Stimulated activated CD4-positive, alpha-beta T cell treated with anti-CD3 and anti-CD28 coated beads, Interleukin-4, amount 100 ng/mL, for 1 hour (primary cell): Measurements from ENCODE around the gene C1orf141.
"Not testable (repeated sequence)": the region's sequence is repeated elsewhere in the genome, so short reads cannot be mapped to it uniquely, and the experiment has no call there.

Experiments used
- DNase-seq: peaks from one replicate; pipeline ENCODE4 v3.0.0-alpha.2; 2020

The C1orf141 gene

DNA sequence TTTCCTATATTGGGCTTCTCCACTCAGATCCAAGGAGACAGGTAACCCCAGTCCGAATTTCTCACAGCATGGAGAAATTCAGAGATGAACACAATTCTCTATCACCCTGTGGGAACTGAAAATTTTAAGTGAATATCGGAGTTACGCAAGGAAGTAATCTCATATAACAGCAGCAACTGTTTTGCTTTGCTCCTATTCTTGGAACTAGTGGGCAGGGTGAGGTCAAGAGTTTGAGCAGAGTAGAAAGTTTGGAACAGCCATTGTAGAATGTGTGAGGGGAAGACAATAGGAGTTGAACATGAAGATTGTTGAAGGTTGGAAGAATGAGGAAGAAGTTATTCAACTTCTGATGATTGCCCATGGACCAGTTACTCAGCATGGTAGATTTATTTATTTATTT lies 56.5 kb downstream of the C1orf141 start:
- DNase-seq: no peak

DNA sequence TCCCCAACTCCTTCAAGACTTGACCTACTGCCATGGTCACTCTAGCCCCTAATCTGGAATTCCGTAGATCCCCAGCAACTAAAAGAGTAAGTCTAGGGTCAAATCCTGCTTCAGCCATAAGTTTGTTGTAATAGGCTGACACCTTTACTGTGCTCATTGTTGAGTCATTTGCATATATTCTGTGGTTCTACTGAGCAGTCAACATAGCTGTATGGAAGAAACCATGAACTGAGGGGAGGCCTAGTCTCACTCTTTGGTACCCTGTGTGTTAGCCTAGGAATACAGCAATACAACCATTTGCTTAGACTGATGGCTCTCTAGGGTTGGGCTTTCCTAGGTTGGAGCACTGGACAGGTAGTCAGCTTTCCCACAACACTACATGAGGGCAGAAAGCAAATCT lies 57.2 kb downstream of the C1orf141 start:
- DNase-seq: no peak

DNA sequence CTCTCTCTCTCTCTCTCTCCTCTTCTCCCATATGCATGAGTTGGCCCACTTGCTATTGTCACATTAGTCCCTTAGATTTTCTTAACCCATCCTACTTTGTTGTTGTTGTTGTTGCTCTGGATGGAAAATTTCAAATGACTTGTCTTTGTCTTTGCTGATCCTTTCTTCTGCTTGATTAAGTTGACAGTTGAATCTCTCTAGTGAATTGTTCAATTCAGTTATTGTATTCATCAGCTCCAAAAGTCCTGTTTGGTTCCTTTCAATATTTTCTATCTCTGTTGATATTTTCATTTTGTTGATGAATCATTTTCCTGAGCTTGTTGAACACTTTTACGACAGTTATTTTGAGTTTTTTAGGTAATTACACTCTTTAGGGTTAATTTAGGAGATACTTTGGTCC lies 62.0 kb downstream of the C1orf141 start:
- DNase-seq: no peak

DNA sequence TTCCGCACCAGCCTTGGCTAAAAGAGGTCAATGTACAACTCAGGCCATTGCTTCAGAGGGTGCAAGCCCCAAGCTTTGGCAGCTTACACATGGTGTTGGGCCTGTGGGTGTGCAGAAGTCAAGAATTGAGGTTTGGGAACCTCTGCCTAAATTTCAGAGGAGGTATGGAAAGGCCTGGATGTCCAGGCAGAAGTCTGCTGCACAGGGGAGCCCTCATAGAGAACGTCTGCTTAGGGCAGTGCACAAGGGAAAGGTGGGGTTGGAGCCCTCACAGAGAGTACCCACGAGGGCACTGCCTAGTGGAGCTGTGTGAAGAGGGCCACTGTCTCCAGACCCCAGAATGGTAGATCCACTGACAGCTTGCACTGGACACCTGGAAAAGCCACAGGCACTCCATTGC lies 67.1 kb downstream of the C1orf141 start:
- not testable (repeated sequence) for DNase-seq

DNA sequence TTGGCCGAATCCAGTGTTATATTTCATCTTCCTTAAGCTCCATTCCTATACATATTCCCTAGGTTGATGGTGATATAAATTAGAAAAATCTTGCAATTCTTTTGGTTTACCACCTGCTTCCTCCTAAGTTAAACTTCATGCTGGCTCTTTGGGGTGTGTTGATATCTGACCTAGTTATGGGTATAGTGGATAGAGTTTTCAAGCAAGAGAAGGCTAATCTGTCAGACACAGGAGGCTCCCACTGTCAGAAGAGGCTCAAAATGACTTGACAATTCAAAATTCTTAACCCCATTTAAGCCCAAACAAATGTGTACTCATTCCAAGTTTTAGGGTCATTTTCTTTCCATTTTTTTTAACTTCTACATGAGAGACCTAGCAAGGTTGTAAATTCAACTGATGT lies 72.4 kb downstream of the C1orf141 start:
- no peak for DNase-seq

DNA sequence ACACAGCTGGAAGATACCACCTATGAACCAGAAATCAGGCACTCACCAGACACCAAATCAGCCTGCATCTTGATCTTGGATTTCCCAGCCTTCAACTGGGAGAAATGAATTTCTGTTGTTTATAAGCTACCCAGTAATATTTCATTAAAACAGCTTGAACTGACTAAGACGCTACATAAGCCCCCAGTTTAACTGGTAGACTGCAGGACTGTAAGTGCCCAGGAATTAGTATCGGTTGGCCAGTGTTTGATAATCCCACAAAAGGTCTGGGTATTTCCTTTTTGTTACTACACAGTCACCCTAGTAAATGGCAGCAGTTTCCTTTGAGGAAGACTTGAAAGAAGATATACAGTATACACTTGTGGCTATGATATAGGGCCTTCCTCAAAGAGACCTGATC lies 73.5 kb downstream of the C1orf141 start:
- no peak for DNase-seq

DNA sequence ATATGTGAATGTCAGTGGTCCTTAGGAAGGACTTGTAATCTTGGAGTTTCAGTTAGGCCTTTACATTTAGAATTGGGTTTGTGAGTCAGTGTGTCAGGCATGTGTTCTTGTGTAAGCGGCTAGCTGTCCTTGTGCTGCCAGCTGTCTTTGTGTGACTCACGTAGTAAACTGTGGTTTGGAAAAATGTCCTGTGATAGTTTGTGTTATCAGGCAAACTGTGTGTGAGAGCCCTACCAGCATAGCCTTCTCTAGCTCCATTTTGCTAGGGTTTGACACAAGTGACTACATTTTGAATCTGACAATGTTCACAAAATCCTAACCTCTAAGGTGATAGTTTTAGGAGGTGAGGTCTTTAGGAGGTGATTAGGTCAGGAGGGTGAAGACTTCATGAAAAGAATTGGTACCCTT lies 74.0 kb downstream of the C1orf141 start:
- DNase-seq: no peak

DNA sequence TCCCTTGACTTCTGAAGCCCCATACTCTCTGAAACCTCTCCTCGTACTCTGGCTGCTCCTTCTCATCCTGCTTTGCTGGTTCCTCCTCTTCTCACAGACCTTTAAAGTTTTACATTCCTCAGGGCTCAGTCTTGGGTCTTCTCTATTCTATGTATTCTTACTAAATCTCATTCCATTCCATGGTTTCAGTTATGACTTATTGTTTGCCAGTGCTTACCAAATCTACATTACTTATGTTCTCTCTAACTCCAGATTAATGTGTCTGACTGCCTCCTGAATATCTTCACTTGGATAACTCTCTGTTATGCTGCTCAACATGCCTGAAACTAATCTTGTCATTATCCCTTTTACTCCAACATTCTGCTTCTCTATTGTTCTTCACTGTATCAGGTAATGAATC lies 75.4 kb downstream of the C1orf141 start:
- DNase-seq: no peak

DNA sequence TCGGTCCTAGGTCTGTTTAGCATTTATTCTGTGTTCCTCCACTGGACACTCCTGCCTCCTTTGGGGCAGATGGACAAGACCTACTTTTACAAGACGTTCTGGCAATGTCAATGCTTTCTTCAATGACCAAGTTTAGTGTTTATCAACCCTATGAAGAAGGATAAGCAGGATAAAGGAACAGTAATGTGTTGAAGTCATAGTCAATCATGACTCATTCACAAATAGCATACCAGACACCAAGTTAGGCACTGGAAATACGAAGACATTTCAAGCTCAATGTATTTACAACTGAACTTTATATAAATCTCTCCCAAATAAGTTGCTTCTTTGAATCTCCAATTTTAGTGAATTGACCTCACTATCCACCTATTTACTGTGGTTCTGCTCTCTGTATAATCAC lies 76.0 kb downstream of the C1orf141 start:
- no peak for DNase-seq

DNA sequence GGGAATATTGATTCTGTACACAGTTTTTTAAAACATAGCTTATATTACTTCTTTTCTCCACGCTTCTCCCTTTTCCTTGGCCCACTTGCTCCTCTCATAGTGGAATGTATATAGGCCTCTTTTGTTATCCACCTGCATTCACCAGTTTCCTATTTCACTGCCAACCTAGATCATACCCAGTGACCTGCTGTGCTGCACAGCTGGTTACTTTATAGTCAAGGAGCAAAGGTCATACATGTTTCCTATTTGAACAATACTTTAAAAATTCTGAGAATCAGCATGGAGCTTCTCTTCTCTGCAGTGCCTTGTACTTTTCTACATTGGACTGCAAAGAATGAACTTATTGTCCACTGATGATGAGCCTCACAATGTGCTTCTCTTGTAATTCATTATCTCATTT lies 76.5 kb downstream of the C1orf141 start:
- DNase-seq: no peak

DNA sequence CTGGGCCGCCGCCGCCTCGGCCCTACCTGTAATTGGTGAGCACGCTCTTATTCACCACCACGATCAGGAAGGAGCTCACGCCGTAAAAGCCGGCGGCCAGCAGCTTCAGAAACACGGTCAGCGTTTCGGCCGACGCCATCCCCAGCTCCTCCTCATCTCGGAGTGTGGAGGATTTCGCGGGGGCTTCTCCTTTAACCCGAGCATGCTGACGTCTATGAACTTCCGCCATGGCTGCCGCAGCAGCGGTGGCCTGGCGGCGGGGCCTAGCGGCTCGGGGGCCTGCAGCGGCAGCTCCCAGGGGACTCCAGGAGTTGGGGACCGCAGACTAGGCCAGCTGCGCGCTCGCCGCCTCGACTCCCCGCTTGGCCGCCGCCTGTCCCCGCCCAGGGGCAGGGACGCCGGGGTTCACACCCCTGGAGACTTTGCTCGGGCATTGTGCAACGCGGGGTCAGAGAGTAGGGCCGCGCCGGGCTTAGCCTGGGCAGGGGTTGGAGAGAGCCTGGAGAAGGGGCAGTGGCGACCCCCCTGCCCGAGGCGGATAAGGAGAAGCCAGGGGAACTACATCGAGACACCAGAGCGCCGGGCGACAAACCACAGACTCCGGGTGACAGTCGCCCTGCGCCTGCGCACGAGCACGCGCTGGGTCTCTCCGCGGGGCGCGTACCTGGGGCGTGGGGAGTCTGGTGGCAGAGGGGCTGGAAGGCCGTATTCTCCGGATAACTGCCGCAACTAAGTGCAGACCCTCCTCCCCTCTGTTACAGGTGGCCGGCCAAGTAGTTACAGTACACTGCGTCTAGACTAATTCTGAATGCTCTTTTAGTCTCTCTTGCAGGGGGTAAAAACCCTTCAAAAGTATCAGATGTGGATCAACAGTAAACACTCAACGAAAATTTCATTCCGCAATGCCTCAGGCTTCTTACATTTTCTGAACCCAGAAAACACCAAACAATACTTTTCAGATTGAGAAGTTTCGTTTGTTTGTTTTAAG lies 80.7 kb downstream of the C1orf141 start, which contains the start of gene SLC35D1:
Gene SLC35D1 (minus strand): TSS at position 364 of the 988 bp plus-strand sequence. CDS start 135 bp downstream, at position 229.
- DNase-seq: peak; percentile 82

DNA sequence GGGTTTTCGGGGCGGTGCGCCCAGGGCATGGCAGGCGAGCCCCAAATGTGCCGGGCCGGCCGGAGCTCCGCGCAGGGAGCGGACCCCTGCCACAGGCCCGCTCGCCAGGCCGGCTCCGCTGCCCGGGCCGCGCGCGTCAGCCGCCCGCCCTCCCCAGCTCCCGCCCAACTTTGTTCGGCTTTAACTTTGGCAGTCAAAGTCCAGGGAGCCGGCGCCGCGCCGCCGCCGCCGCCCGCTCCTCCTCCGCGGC lies 81.3 kb downstream of the C1orf141 start:
- no peak for DNase-seq

DNA sequence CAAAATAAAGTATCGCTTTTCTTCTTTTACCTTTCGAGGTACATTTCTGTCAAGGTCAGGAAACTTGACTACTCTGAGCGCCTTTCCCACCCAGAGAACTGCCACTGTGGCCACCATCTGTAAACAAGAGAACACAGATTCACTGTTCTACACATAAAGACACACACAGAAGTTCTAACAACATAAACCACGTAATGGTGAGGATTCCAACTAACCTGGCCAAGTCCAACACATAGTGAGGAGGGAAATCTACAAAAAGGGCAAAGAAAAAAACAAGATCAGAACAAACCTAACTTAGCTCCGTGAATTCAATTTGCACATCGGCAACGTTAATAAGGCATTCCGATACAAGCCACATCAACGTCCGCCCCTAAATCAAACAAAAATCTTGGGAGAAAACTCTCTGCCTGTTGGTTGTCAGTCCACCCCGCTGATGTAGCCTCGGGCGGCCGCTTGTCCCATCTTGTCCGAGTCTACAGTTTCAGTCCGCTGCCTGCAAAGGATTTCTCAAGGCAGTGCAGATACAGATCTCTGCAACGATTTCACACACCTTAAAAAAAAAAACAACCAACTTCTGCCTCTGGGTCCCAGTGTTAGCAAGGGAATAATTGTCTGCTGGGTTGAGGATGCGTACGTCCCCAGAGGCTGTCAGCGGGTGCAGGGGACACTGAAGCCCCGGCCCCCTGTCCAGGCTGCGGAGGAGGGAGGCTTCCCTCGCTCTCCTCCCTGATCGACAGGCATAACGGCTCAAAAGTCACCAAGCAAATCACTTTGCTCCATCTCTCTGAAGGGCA lies 81.8 kb downstream of the C1orf141 start:
- DNase-seq: peak; percentile 4

DNA sequence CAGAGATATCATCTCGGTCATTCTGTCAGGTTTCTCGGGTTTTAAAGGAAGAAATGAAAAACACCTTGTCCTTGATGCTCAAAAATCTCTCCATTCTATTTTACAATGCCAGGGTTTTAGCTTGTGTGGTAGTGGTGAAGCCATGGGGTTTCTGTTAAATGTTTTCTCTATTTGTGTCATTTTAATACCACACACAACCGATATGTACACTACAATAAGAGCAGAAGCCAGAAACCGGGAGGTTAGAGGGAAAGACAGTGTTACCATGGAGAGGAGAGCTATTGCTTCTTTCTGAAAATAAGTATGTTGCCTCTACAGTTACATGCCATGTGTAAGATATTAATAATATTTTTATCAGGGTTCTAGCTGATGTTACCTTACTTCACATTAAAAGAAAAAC lies 83.6 kb downstream of the C1orf141 start:
- DNase-seq: no peak

DNA sequence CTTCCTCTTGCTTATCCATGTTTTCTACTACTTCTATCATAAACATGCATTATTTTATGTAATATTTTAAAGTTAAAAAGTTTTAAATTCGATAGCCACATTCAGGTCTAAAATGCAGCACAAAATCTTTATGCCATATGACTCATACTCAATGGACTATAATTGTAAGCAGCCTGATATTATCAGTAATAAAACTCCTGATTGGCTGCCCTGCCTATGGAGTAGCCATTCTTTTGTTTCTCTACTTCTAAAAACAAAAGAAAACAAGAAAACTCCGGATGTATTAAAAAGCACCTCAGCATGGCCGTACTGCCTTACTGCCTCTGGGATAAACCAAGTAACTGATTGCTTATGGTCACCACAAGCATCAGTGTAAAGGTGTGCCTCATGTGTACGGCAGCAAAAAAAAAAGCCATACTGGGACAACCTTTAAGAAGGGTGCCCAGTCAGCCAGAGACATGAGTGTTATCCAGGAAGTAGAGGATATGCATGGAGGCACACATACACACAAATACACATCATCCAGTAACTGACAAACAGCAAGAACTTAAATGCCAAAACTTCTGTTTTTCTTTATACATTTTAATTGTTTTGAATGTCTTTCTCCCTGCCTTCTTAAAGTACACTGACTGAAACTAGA lies 90.0 kb downstream of the C1orf141 start:
- no peak for DNase-seq

DNA sequence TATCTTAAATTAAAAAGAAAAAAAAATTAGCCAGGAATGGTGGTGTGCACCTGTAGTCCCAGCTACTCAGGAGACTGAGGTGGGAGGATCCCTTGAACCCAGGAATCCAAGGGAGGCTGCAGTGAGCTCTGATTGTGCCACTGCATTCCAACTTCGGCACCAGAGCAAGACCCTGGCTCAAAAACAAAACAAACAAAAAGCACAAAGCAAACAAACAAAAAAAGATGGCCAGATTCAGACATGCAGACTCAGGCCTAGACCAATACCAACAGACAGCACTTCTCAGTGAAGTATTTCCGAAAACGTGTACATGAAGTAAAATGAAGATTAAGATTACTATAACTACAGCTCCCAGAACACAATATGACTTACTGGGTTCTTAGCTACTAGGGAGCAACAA lies 91.4 kb downstream of the C1orf141 start:
- no peak for DNase-seq
